Breast epithelium (tissue), 4 donors: ENCODE data around the gene RASA3. TPM values are rescaled to one million over a fixed set of nuclear protein-coding genes. Genes with fewer than 3 reads are reported as not detected.

Source experiments
- DNase-seq, 2 donors: peaks; one replicate each; pipeline ENCODE4 v3.0.0-alpha.2; 2019; ENCODE audit warnings: low spot score in 2 of 2
- H3K27ac ChIP-seq, 2 donors: fragments of 200-600 bp; sonication (generic) in 1 of 2; one replicate each; pipeline ENCODE4 v1.5.1; 2016 to 2019; ENCODE audit warnings: mild to moderate bottlenecking in 1 of 2
- H3K27me3 ChIP-seq, 2 donors: fragments of 200-600 bp; sonication (generic) in 1 of 2; one replicate each; pipeline versions ENCODE4 v1.5.1 to v1.6.0; 2017 to 2019; ENCODE audit warnings: control low read depth in 1 of 2, mild to moderate bottlenecking in 1 of 2
- H3K36me3 ChIP-seq: fragments of 200-600 bp; one replicate; pipeline ENCODE4 v1.5.1; 2019
- H3K4me1 ChIP-seq, 2 donors: fragments of 200-600 bp; sonication (generic); one replicate each; pipeline ENCODE4 v1.5.1; 2016 to 2019; ENCODE audit warnings: control low read depth in 1 of 2
- H3K4me3 ChIP-seq, 3 donors: fragments of 200-600 bp; sonication (generic); 1 replicate in 2 of 3; 2 replicates in 1 of 3; pipeline ENCODE4 v1.5.1; 2016 to 2019; ENCODE audit warnings: mild to moderate bottlenecking in 3 of 3, moderate library complexity in 2 of 3
- H3K9me3 ChIP-seq, 2 donors: fragments of 200-600 bp; sonication (generic) in 1 of 2; one replicate each; pipeline ENCODE4 v1.5.1; 2016 to 2019; ENCODE audit warnings: control low read depth in 1 of 2
- POLR2A ChIP-seq: fragments of 450-650 bp; IDR thresholded peaks from one replicate; pipeline ENCODE4 v1.6.1; 2016; ENCODE audit warnings: antibody characterized with exemption, mild to moderate bottlenecking, moderate library complexity
- POLR2AphosphoS5 ChIP-seq, 3 donors: sonication (generic); formaldehyde crosslinking; IDR thresholded peaks; one replicate each; pipeline ENCODE4 v1.6.1; 2017; ENCODE audit warnings: antibody characterized with exemption in 3 of 3
- intact Hi-C: fragments of 100-400 bp; cut with DNase I; formaldehyde crosslinking; loops from one replicate; pipeline ENCODE4 v1.15.1; 2023; ENCODE audit warnings: low total_unique reads
- total RNA-seq, 3 donors: library from RNA; depleted of rRNA; stranded (reverse); fragments of >200 nt; gene quantifications; one replicate each; pipeline ENCODE4 v1.1.0, GENCODE V29; 2016
- TF ChIP-seq, protein P1 (sequence below), 3 donors: fragments of 450-650 bp; IDR thresholded peaks; one replicate each; pipeline ENCODE4 v1.5.1; 2016 to 2017; ENCODE audit warnings: antibody characterized with exemption in 3 of 3, mild to moderate bottlenecking in 3 of 3, moderate library complexity in 3 of 3

The RASA3 gene
- total RNA-seq, 3 donors from 2014 or later, result 14.2 to 54.9 (median 31.5) TPM

DNA sequence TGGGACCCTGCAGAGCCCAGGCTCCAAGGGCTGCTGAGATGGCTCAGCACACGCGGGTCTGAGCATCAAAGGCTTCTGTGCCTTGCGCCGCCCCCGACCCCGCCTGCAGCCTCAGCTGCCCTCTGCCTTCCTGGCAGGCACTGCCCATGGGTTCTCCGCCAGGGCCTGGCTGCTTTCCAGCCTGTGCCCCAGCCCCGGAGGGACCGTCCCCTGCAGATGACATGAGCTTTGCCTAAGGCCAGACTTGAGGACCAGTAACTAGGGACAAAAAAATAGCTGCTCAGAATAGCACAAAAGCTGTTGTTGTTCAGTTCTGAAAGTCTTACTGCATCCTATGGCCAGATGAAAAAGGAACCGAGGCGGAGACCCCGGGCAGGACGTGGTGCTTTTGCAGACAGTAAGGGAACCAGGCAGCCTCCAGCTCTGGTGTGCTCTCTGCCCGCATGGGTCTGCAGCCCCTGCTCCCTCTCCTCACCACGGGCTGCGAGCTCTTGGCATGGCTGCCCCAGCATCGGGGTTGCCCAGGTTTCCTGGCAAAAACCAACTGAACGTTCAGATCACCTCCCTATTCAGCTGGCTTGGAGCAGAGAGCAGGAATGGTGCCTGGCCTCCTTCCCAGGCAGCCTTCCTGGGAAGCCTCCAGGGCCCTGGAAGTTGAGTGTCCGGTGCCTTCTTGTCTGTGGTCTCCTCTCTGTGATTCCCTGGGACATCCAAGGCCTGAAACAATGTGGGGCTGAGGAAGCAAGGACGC lies 34.1 kb upstream of the RASA3 start:
- H3K27me3 ChIP-seq, result no peaks in the 10 kb centered on the region
- H3K27ac ChIP-seq, result peak overlapping the region; percentile 66 to 67
- no peaks in the 10 kb centered on the region for H3K36me3 ChIP-seq
- peaks cover 4 to 11% of the 10 kb centered on the region in 2 donors for H3K4me1 ChIP-seq
- TF ChIP-seq, protein P1, sequence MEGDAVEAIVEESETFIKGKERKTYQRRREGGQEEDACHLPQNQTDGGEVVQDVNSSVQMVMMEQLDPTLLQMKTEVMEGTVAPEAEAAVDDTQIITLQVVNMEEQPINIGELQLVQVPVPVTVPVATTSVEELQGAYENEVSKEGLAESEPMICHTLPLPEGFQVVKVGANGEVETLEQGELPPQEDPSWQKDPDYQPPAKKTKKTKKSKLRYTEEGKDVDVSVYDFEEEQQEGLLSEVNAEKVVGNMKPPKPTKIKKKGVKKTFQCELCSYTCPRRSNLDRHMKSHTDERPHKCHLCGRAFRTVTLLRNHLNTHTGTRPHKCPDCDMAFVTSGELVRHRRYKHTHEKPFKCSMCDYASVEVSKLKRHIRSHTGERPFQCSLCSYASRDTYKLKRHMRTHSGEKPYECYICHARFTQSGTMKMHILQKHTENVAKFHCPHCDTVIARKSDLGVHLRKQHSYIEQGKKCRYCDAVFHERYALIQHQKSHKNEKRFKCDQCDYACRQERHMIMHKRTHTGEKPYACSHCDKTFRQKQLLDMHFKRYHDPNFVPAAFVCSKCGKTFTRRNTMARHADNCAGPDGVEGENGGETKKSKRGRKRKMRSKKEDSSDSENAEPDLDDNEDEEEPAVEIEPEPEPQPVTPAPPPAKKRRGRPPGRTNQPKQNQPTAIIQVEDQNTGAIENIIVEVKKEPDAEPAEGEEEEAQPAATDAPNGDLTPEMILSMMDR (IDR thresholded peaks at IDR 0.05), result no peak
- no peak for TF ChIP-seq POLR2A
- no peak for TF ChIP-seq POLR2AphosphoS5 (IDR thresholded peaks at IDR 0.05)
- H3K4me3 ChIP-seq, result peak overlapping the region in 2 of 3 donors; percentile 18 to 33
- intact Hi-C loops, result no loop called here
- H3K9me3 ChIP-seq, result peaks cover 0 to 4% of the 10 kb centered on the region in 2 donors
- DNase-seq, result peak in 1 of 2 donors; percentile 58

DNA sequence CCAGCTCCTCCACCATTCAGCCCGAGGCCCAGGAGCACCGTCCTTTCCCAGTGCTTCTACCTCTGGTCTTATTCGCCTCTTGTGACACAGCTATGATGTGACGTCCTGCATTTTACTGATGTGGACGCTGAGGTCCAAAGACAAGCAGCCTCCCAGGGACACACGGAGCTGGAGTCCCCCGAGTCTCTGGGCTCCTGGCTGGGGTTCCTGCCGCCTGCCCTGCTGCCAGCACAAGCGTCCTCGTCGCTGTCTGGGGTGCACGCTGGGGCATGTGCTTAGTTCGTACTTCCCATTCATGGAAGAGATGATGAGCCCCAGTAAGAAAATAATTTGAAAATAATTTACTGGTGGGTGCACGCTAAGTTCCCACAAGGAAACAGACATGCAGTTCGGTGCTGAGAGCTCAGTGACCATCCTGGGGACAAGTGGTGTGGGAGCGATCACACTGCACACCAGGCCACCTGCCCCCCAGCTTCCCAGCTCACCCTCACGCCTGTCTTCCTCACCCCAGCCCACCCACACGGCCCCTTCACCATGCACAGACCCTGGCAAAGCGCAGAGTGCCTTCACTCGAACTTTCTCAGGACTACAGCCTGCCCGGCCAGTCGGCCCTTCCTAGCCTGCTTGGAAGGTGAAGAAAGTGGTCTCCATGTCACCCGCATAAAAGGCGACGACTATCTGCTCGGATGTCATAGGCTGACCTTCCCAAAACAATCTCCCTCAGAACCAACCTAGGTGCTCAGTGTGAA lies 32.4 kb upstream of the RASA3 start:
- Histone ChIP-seq H3K4me1 (peaks cover 4 to 11% of the 10 kb centered on the region in 2 donors), H3K9me3 (no peaks in the 10 kb centered on the region), H3K4me3 (no peak overlapping the region), H3K27ac (no peak overlapping the region), H3K27me3 (no peaks in the 10 kb centered on the region), H3K36me3 (no peaks in the 10 kb centered on the region)
- TF ChIP-seq, protein P1 (IDR thresholded peaks at IDR 0.05), result no peak
- no peak for TF ChIP-seq POLR2A
- no peak for TF ChIP-seq POLR2AphosphoS5 (IDR thresholded peaks at IDR 0.05)
- no peak for DNase-seq
- intact Hi-C loops, result no loop called here

GRCh38 chr13:114164053-114164452 lies 31.6 kb upstream of the RASA3 start:
- DNase-seq, result no peak
- Histone ChIP-seq H3K36me3 (no peaks in the 10 kb centered on the region), H3K27me3 (no peaks in the 10 kb centered on the region), H3K9me3 (no peaks in the 10 kb centered on the region), H3K27ac (no peak overlapping the region), H3K4me1 (peaks cover 4 to 11% of the 10 kb centered on the region in 2 donors), H3K4me3 (no peak overlapping the region)
- intact Hi-C loops, result no loop called here
- TF ChIP-seq, protein P1 (IDR thresholded peaks at IDR 0.05), result no peak
- TF ChIP-seq POLR2AphosphoS5 (IDR thresholded peaks at IDR 0.05), result no peak
- TF ChIP-seq POLR2A, result no peak

- intact Hi-C loops, result no loop called here
- Histone ChIP-seq H3K4me3 (peak overlapping the region in 1 of 3 donors; percentile 53), H3K27ac (peak overlapping the region in 1 of 2 donors; percentile 69), H3K27me3 (no peaks in the 10 kb centered on the region), H3K4me1 (peaks cover 4 to 11% of the 10 kb centered on the region in 2 donors), H3K36me3 (no peaks in the 10 kb centered on the region), H3K9me3 (no peaks in the 10 kb centered on the region)
- DNase-seq, result no peak
- no peak for TF ChIP-seq POLR2AphosphoS5 (IDR thresholded peaks at IDR 0.05)
- no peak for TF ChIP-seq POLR2A
- TF ChIP-seq, protein P1 (IDR thresholded peaks at IDR 0.05), result no peak
Measured at GRCh38 chr13:114162533-114162922, 30.1 kb upstream of the RASA3 start.
